Measurements from ENCODE around the gene LY9.

- no peak for TF ChIP-seq ZNF121 (CRISPR knock-in tag; conservative IDR thresholded peaks at IDR 0.05)
- TF ChIP-seq, protein P1, sequence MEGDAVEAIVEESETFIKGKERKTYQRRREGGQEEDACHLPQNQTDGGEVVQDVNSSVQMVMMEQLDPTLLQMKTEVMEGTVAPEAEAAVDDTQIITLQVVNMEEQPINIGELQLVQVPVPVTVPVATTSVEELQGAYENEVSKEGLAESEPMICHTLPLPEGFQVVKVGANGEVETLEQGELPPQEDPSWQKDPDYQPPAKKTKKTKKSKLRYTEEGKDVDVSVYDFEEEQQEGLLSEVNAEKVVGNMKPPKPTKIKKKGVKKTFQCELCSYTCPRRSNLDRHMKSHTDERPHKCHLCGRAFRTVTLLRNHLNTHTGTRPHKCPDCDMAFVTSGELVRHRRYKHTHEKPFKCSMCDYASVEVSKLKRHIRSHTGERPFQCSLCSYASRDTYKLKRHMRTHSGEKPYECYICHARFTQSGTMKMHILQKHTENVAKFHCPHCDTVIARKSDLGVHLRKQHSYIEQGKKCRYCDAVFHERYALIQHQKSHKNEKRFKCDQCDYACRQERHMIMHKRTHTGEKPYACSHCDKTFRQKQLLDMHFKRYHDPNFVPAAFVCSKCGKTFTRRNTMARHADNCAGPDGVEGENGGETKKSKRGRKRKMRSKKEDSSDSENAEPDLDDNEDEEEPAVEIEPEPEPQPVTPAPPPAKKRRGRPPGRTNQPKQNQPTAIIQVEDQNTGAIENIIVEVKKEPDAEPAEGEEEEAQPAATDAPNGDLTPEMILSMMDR (IDR thresholded peaks at IDR 0.05 in 2 of 3, conservative IDR thresholded peaks at IDR 0.05 in 1 of 3; ENCODE audit: insufficient read depth in 2 of 3, low read depth in 1 of 3, low read length in 3 of 3): no peak
- TF ChIP-seq TAF1 (IDR thresholded peaks at IDR 0.05; ENCODE audit: control insufficient read depth, extremely low read depth, insufficient read depth, low read length, severe bottlenecking): no peak
- no peak for TF ChIP-seq ZNF609 (CRISPR knock-in tag; IDR thresholded peaks at IDR 0.05; ENCODE audit: borderline replicate concordance)
- no peak for TF ChIP-seq ESRRA (IDR thresholded peaks at IDR 0.05; ENCODE audit: borderline replicate concordance, low read depth)
- no peak for TF ChIP-seq NEUROD1 (IDR thresholded peaks at IDR 0.05; ENCODE audit: borderline replicate concordance, low read depth, low read length, partially characterized antibody)
- no peak for TF ChIP-seq AFF4 (CRISPR knock-in tag; IDR thresholded peaks at IDR 0.05)
- no peak for TF ChIP-seq ZEB2 (IDR thresholded peaks at IDR 0.05)
- TF ChIP-seq ZNF512 (tag; IDR thresholded peaks at IDR 0.05): no peak
- no peak for TF ChIP-seq SREBF1 (IDR thresholded peaks at IDR 0.05; ENCODE audit: borderline replicate concordance, low read depth, low read length)
- TF ChIP-seq TCFL5 (CRISPR knock-in tag; conservative IDR thresholded peaks at IDR 0.05): no peak
- TF ChIP-seq GTF2F1 (IDR thresholded peaks at IDR 0.05; ENCODE audit: low read depth, low read length): no peak
- TF ChIP-seq GTF2B (IDR thresholded peaks at IDR 0.05; ENCODE audit: extremely low read depth, insufficient read length): no peak
- TF ChIP-seq, protein P2, sequence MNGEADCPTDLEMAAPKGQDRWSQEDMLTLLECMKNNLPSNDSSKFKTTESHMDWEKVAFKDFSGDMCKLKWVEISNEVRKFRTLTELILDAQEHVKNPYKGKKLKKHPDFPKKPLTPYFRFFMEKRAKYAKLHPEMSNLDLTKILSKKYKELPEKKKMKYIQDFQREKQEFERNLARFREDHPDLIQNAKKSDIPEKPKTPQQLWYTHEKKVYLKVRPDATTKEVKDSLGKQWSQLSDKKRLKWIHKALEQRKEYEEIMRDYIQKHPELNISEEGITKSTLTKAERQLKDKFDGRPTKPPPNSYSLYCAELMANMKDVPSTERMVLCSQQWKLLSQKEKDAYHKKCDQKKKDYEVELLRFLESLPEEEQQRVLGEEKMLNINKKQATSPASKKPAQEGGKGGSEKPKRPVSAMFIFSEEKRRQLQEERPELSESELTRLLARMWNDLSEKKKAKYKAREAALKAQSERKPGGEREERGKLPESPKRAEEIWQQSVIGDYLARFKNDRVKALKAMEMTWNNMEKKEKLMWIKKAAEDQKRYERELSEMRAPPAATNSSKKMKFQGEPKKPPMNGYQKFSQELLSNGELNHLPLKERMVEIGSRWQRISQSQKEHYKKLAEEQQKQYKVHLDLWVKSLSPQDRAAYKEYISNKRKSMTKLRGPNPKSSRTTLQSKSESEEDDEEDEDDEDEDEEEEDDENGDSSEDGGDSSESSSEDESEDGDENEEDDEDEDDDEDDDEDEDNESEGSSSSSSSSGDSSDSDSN (IDR thresholded peaks at IDR 0.05; ENCODE audit: borderline replicate concordance in 1 of 2, low read depth in 2 of 2, low read length in 2 of 2): no peak
Observed at GRCh38 chr1:160807738-160808137, 11.8 kb downstream of the LY9 start.

Data from K562 (cell line).